ENCODE data around the gene MTAP.

Gene MTAP

DNA sequence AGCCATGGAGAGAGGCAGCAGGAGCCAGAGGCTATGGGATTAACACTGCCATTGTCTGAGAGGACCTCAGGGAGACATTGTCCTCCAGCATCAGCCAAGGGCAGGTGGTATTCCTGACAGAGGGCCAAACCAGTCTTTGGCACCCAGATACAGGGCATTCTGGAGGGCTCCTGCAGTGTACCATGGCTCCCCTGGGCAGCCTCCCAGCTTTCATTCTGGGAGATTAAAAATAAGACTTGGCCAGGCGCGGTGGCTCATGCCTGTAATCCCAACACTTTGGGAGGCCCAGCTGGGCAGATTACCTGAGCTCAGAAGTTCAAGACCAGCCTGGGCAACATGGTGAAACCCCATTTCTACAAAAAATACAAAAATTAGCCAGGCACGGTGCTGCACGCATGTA, 4.2 kb downstream of the MTAP start:
- no peak for DNase-seq

DNA sequence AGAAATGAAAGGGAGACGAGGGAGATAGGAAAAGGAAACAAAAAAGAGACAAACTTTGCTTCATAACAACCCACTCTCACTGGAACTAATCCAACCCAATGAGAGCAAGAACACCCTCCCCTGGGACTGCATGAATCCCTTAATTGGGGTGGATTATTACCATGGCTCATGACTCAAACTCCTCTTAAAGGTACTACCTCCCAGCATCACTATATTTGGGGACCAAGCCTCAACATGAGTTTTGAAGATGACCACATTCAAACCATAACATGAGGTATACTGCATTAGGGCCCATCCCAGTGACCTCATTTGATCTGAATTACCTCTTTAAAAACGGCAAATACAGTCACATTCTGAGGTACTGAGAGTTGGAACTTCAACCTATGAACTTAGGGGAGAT, 8.0 kb downstream of the MTAP start:
- no peak for DNase-seq

- no peak for DNase-seq
Measured at GRCh38 chr9:21810881-21811280, 8.4 kb downstream of the MTAP start.

DNA sequence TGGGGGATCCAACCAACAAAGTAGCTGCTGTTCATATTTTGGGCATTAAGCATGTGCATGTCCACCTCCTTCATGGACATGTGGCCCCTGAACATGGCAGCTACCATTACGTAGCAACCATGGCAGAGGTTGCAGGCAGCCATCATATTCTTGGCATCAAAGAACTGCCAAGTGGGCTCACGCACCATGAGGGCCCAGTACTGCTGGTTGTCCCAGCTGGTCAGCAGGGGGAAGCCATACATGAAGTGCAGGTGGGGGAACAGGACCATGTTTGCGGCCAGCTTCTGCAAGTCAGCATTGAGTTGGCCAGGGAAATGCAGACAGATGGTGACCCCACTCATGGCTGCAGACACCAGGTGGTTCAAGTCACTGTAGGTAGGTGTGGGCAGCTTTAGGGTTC, 9.5 kb downstream of the MTAP start:
- DNase-seq, result no peak

- DNase-seq, result no peak
Measured at GRCh38 chr9:21812415-21812814, 10.0 kb downstream of the MTAP start.

DNA sequence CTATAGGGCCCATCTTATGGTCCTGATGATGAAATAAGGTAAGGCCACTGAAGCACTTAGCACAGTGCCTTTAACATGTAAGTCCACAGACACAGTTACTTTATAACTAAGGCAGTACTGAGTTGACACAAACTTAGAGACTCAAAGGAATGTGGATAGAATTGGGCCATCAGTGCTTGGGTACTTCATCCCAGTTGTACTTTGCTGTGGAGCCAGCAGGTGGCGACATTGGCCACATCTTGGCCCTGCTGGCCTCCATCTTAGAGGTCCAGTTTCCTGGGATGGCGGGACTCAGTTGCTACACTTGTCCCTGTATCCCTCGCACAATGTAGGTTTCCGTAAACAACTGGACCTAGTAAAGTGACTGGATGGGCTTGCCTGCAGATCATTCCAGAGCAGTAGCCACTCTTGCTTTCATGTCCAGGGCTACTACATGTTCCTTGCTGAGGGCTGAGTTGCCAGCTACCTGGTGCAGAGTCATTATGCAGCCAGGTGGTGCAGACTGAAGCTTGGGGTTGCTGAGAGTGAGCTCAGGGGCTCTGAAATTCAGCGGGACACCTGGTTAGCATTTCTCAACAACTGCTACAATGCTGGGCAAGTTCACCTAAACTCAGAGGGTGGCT, 10.6 kb downstream of the MTAP start:
- peak; percentile 66 for DNase-seq

- DNase-seq, result peak; percentile 49
Measured at GRCh38 chr9:21813575-21814473, 11.4 kb downstream of the MTAP start.

DNA sequence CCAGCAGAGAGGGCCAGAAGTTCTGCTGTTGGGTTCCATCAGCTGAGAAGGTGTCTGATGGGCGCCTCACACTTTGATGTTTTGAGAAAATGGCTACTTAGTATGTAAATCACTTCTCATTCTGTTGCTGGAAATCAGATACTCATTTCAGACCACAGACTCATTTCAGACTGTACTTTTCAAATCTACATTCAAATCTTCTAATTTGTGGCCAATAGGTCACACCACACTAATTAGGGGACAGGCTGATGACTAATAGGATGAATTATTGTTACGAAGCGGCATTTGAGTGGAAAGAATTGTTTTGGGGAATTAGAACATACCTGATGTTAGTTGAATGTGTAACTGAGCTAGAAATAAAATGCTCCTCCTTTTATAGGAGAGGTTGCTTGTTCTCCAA, 13.2 kb downstream of the MTAP start:
- no peak for DNase-seq

DNA sequence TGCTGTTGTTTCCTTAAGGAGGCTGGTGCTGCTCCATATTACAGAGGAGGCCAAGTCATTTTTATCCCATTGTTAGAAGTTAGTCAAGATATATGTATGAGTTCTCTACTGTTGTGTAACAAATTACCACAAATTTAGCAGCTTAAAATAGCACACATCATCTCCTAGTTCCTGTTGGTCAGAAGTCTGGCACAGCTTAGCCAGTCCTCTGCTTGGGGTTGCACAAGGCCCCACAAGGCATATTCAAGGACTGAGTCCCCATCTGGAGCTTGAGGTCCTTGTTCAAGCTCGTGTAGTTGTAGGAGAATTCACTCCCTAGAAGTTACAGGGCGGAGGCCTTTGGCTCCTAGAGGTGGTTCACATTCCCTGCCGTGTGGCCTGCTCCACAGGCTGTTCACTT, 14.7 kb downstream of the MTAP start:
- no peak for DNase-seq

DNA sequence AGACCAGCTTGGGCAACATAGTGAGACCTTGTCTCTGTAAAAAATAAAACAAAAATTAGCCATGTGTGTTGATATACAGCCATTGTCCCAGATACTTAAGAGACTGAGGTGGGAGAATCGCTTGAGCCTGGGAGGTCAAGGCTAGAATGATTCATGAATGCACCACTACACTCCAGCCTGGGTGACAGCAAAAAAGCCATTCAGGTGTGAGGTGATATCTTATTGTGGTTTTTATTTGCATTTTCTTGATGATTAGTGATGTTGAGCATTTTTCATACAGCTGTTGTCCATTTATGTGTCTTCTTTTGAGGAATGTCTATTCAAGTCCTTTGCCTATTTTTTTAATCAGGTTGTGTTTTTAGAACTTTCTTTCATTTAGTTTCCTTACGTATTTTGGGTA, 23.2 kb downstream of the MTAP start:
- no peak for DNase-seq

- no peak for DNase-seq
Measured at GRCh38 chr9:21828853-21829410, 26.5 kb downstream of the MTAP start.

- DNase-seq, result no peak
Measured at GRCh38 chr9:21830589-21830988, 28.2 kb downstream of the MTAP start.

DNA sequence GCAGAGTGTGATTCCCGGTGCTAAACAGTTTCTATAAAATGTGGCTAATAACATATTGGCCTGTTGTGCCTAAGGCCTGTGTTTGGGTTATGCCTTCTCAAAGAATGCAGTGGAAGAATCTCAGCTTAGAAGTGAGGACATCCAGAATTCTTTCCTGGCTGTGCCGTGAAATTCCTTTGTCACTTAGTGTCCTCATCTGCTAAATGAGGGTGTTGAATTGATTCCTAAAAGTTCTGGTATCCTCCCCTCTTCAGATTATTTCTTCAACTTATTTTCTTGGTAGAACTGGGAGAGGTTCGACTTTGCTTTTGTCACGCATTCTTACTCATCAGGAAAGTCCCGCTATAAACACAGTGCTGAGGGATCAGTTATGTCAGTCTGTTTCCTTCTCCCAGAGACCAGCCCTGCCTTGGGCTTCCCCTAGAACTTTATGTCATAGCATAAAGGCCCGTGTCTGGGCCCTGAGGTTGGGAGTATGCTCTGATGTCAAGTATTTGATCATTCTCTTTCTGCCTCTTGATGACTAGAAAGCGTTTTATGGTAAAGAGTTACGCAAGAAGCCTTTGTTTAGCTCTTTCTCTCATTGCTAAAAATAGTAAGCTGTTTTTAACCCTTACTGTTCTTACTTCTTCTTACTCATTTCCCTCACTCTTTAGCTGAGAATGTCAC, 29.5 kb downstream of the MTAP start:
- no peak for DNase-seq

DNA sequence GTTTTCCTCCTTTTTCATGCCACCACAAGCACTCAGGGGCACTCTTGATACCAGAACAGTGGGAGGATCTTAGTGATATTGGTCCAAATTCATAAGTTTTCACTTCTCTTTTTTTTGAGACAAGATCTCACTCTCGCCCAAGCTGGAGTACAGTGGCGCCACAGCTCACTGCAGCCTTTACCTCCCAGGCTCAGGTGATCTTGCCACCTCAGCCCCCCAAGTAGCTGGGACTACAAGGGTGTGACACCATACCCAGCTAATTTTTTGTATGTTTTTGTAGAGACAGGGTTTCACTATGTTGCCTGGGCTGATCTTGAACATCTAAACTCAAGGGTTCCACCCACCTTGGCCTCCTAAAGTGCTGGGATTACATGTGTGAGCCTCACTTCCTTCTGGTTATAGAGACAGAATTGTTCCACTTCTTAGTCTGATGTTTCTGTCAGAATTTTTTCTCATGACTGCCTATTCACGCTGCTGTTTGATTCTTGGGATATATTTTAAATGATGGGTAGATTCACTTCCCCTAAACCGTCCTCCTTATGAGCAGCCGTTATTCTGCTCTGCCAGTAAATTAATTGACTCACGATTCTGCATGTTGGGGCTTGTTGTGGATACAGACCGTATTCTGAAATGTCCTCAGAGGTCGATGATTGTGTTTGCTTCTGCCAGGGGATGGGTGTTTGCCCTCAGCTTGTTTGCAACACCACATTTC, 30.8 kb downstream of the MTAP start:
- DNase-seq, result no peak

DNA sequence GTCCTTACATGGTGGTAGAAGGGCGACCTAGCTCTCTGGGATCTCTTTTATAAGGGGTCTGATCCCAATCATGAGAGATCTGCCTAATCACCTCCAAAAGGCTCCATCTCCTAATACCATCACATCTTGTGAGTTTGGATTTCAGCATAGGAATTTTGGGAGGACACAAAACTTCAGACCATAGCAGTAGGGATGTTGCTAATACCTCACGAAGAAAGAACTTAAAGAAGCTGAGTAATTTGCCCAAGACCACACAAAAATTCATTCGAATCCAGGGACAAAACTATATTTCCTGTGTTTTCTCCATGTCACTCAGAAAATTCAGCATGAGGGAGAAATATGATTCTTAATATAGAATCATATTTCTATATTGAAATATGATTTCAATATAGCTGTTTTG, 32.7 kb downstream of the MTAP start:
- no peak for DNase-seq

DNA sequence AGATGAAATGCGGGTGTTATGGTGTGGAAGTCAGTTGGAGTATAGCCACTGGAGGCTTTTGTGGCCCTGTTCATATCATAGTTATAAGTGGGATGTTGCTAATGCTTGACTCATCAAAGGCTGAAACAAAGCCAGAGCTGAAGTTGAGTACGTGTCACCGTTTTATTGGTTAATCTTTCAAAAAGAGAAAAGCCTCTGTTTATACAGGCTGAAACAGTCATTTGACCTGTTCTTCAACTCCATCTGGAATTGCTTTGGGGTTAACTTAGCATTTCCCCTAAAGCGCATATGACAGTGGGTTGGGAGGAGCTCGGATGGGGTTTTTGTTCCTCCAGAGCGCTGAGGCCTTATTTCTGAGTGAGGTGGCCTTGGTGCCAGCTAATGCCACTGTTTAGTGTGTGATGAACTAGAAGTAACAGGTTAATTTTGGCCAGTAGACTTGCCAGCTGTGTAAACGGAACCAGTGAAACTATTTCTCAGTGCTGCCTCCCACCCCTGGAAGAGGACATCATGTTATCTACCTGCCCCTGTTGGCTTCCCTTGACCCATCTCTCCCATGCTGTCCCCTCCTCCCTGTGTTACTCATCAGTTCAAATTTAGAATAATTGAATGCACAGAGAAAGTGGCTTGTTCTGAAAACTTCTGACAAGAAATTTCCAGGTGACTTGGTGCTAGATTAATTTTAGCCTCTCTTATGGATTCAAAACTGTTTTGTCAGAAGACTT, 34.2 kb downstream of the MTAP start:
- DNase-seq, result no peak

- no peak for DNase-seq
Measured at GRCh38 chr9:21837501-21837900, 35.1 kb downstream of the MTAP start.

GRCh38 chr9:21840647-21841046, 38.2 kb downstream of the MTAP start:
- no peak for DNase-seq

DNA sequence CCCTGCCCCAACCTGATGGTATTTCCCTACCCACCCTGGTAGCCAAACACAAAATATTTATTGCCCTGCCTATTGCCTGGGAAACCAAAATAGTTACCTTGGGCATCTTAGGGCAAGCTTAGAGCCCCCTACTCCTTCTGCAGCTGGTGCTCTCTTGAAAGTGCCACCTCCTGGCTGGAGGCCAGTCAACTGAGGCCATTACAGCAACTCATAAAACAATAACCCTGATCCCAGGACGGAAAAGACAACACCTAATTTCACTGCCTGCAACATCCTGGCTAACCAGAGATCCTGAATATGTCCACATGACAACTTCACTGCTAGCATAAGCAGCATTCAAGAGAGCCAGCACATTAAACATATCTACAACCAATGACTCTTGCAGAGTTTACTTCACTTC, 38.7 kb downstream of the MTAP start:
- no peak for DNase-seq

GRCh38 chr9:21848615-21849014, 46.2 kb downstream of the MTAP start:
- DNase-seq, result no peak

GRCh38 chr9:21852754-21853153, 50.3 kb downstream of the MTAP start:
- DNase-seq, result no peak

DNA sequence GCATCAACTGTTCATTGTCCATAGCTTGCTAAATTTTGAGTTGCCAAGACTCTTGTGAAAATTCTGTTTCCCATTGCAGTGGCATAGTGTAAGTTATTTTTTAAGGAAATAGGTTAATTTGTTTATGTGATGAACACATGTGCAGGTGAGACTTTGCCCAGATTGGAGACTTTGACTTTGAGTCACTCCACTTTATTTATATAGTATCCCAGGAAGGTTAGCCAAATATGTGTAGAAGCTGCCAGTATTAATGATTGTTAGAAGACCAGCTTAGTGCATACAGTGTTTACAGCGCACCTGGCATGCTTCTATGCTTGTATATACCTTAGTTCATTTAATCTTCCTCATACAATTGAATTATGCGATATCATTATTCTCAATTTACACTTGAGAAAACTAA, 51.0 kb downstream of the MTAP start:
- no peak for DNase-seq

Data from activated CD8-positive, alpha-beta memory T cell treated with anti-CD3 and anti-CD28 coated beads, Interleukin-2, amount 50 U/mL, for 4 hours (primary cell).